A673 (cell line): ENCODE data around the gene LHFPL2. TPM values are rescaled to one million over a fixed set of nuclear protein-coding genes. Genes with fewer than 3 reads are reported as not detected.

ENCODE experiments used
- BruUV-seq: library from RNA; stranded (reverse); fragments of 400-500 nt; replicated peaks from 2 replicates; lab custom pipeline; 2021; lab: Mats Ljungman, UMichigan
- CTCF ChIA-PET: fragments of 300-600 bp; sonication (Branson Sonifier 250); formaldehyde crosslinking; loops from one replicate; lab custom pipeline; 2022; ENCODE audit warnings: antibody characterized with exemption; lab: Charles Lee
- POLR2A ChIA-PET: fragments of 300-600 bp; sonication (Branson Sonifier 250); formaldehyde crosslinking; loops from one replicate; lab custom pipeline; 2022; ENCODE audit warnings: antibody characterized with exemption; ENCODE audit not compliant: low non-redundant PET; lab: Charles Lee
- DNase-seq: peaks from one replicate; pipeline ENCODE4 v3.0.0-alpha.2; 2015; ENCODE audit warnings: low spot score
- H3K27ac ChIP-seq: fragments of 200-600 bp; sonication (generic); 2 replicates; pipeline ENCODE4 v1.5.1; 2016; ENCODE audit warnings: mixed run types, low read depth, mild to moderate bottlenecking, mixed read lengths, antibody characterized with exemption, low read length; ENCODE audit not compliant: poor library complexity, severe bottlenecking
- H3K27me3 ChIP-seq: fragments of 200-600 bp; sonication (generic); replicated peaks from 2 replicates; pipeline ENCODE4 v1.6.1; 2017; ENCODE audit warnings: mixed run types, low read depth, mild to moderate bottlenecking, mixed read lengths, antibody characterized with exemption, low read length; ENCODE audit not compliant: insufficient read depth, poor library complexity
- H3K36me3 ChIP-seq: fragments of 200-600 bp; sonication (generic); 2 replicates; pipeline ENCODE4 v1.6.1; 2016; ENCODE audit warnings: mixed run types, mild to moderate bottlenecking, mixed read lengths, antibody characterized with exemption, low read length; ENCODE audit not compliant: insufficient read depth, poor library complexity, severe bottlenecking
- H3K4me1 ChIP-seq: fragments of 200-600 bp; sonication (generic); 2 replicates; pipeline ENCODE4 v1.6.1; 2017; ENCODE audit warnings: mixed run types, mild to moderate bottlenecking, mixed read lengths, antibody characterized with exemption, low read length; ENCODE audit not compliant: insufficient read depth, poor library complexity, severe bottlenecking
- H3K4me3 ChIP-seq: fragments of 200-600 bp; sonication (generic); 2 replicates; pipeline ENCODE4 v1.5.1; 2016; ENCODE audit warnings: low read depth, mixed run types, mild to moderate bottlenecking, mixed read lengths, low read length; ENCODE audit not compliant: poor library complexity, severe bottlenecking
- H3K9me3 ChIP-seq: fragments of 200-600 bp; sonication (generic); 2 replicates; pipeline ENCODE4 v1.6.1; 2016; ENCODE audit warnings: mixed run types, low read depth, mild to moderate bottlenecking, mixed read lengths, antibody characterized with exemption, low read length; ENCODE audit not compliant: poor library complexity, severe bottlenecking
- CTCF ChIP-seq: fragments of 300-800, 200-600 bp; sonication (generic); conservative IDR thresholded peaks from 2 replicates; pipeline ENCODE4 v1.5.1; 2017; ENCODE audit warnings: low read depth, mild to moderate bottlenecking, antibody characterized with exemption, low read length, moderate library complexity, mixed read lengths
- EZH2 ChIP-seq: fragments of 200-600 bp; sonication (generic); IDR thresholded peaks from 2 replicates; pipeline ENCODE4 v1.6.1; 2017; ENCODE audit warnings: borderline replicate concordance, low read depth, mild to moderate bottlenecking, mixed read lengths, antibody characterized with exemption, low read length; ENCODE audit not compliant: poor library complexity, severe bottlenecking
- intact Hi-C: fragments of 100-400 bp; cut with micrococcal nuclease; formaldehyde crosslinking; loops from one replicate; pipeline ENCODE4 v1.10.0; 2022; ENCODE audit not compliant: unreplicated experiment
- total RNA-seq: library from RNA; stranded (reverse); gene quantifications from 2 replicates; pipeline ENCODE4 v1.2.3, GENCODE V29; 2021

Gene LHFPL2
- total RNA-seq, 1 experiment from 2014 or later: 6.2 TPM

DNA sequence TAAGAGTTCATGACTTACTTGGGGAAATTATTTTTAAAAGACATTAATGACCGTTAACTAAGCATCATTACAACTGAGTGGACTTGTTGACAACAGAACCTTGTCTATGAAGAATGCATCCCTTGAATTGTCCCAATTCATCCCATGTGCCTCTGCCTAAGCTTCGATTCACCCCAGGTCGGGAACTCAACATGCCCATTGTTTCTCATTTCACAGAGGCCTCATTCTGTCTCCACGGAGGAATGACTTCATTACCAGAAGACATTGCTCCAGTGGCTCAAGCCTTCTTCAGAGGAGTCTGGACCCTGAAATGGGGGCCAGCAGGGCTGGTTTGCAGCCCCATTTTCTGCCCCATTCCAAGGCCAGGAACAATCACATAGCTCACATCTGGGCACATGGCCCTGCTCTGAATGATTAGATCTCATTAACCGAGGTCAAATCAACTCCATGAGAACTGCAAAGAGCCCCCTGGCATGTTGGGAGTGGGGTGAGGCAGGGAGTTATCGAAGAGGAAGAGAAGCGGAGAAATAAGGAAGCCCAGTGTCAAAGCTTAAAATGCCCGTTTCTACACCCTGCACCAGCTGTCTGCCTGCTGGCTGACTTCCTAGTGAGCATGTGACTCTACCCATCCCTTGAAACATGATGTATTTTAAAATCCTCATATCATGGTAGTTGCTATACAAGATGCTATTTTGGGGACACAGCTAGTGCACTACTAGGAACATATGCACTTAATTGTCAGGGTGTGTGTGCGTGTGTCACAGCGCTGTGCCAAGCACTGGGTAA lies 137.3 kb downstream of the LHFPL2 start:
- intact Hi-C loops: no loop called here
- Histone ChIP-seq H3K9me3 (no peaks in the 10 kb centered on the region), H3K27ac (no peak overlapping the region), H3K4me3 (no peak overlapping the region), H3K4me1 (no peaks in the 10 kb centered on the region), H3K36me3 (no peaks in the 10 kb centered on the region), H3K27me3 (no peaks in the 10 kb centered on the region)
- ChIA-PET POLR2A (no interaction called here), CTCF (no interaction called here)
- no TSS peak for BruUV-seq
- TF ChIP-seq CTCF (no peak), EZH2 (no peak)
- no peak for DNase-seq

GRCh38 chr5:78509884-78510769 lies 138.4 kb downstream of the LHFPL2 start:
- intact Hi-C loops: no loop called here
- TF ChIP-seq EZH2: no peak
- TF ChIP-seq CTCF: no peak
- no peak overlapping the region for H3K4me3 ChIP-seq
- no peaks in the 10 kb centered on the region for H3K4me1 ChIP-seq
- ChIA-PET POLR2A (no interaction called here), CTCF (no interaction called here)
- no TSS peak for BruUV-seq
- H3K27me3 ChIP-seq: no peaks in the 10 kb centered on the region
- DNase-seq: no peak
- no peaks in the 10 kb centered on the region for H3K9me3 ChIP-seq
- no peak overlapping the region for H3K27ac ChIP-seq
- no peaks in the 10 kb centered on the region for H3K36me3 ChIP-seq

GRCh38 chr5:78509145-78509865 lies 139.3 kb downstream of the LHFPL2 start:
- Histone ChIP-seq H3K27me3 (no peaks in the 10 kb centered on the region), H3K27ac (no peak overlapping the region), H3K36me3 (no peaks in the 10 kb centered on the region), H3K4me1 (no peaks in the 10 kb centered on the region), H3K9me3 (no peaks in the 10 kb centered on the region), H3K4me3 (no peak overlapping the region)
- DNase-seq: no peak
- BruUV-seq: no TSS peak
- POLR2A ChIA-PET: no interaction called here
- CTCF ChIA-PET: no interaction called here
- intact Hi-C loops: no loop called here
- TF ChIP-seq CTCF: no peak
- TF ChIP-seq EZH2: no peak
